22Rv1 (cell line): ENCODE data around the gene PLK5.

Experiments used
- ZFX ChIP-seq: fragments of 450-650 bp; IDR thresholded peaks from 2 replicates; pipeline ENCODE4 v1.6.1; 2017; ENCODE audit warnings: antibody characterized with exemption, borderline replicate concordance
- TF ChIP-seq, protein P1 (sequence below): fragments of 450-650 bp; IDR thresholded peaks from 2 replicates; pipeline ENCODE4 v1.5.1; 2017; ENCODE audit warnings: mild to moderate bottlenecking

DNA sequence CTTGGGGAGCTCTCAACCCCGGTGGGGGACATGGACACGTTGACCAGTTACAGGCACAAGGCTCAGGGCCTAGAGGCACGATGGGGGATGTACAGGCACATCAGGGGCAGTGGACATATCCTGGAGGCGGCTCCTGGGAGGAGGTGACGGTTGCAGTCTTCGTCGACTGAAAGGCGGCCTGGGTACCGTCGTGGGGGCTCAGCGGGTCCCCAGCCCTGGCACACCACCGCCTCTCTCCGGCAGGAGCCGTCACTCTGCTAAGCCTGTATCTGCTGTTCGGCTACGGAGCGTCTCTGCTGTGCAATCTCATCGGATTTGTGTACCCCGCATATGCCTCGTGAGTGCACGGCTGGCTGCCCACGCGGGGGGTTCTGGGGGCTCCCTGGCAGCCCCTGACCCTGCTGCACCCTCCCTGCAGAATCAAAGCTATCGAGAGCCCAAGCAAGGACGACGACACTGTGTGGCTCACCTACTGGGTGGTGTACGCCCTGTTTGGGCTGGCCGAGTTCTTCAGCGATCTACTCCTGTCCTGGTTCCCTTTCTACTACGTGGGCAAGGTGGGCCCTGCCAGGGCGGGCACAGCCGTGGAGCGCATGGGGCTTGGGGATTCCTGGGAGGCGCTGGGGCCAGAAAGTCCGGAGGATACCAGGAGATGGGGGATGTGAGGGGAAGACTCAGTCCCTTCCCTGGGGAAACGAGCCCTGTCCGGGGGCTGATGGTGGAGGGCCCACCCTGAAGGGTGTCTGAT, 28.7 kb upstream of the PLK5 start:
- TF ChIP-seq, protein P1, sequence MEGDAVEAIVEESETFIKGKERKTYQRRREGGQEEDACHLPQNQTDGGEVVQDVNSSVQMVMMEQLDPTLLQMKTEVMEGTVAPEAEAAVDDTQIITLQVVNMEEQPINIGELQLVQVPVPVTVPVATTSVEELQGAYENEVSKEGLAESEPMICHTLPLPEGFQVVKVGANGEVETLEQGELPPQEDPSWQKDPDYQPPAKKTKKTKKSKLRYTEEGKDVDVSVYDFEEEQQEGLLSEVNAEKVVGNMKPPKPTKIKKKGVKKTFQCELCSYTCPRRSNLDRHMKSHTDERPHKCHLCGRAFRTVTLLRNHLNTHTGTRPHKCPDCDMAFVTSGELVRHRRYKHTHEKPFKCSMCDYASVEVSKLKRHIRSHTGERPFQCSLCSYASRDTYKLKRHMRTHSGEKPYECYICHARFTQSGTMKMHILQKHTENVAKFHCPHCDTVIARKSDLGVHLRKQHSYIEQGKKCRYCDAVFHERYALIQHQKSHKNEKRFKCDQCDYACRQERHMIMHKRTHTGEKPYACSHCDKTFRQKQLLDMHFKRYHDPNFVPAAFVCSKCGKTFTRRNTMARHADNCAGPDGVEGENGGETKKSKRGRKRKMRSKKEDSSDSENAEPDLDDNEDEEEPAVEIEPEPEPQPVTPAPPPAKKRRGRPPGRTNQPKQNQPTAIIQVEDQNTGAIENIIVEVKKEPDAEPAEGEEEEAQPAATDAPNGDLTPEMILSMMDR = no peak
- no peak for TF ChIP-seq ZFX
